Endothelial cell of umbilical vein (primary cell): ENCODE measurements around the gene HP.

Experiments
- CTCF ChIP-seq, 2 donors: IDR thresholded peaks; 1 replicate in 1 of 2; 2 replicates in 1 of 2; pipeline ENCODE4 v1.5.1; 2011; ENCODE audit warnings: low read length in 2 of 2, mild to moderate bottlenecking in 2 of 2, moderate library complexity in 2 of 2, control low read depth in 1 of 2, inconsistent platforms in 1 of 2, low read depth in 1 of 2; ENCODE audit not compliant: insufficient read depth in 1 of 2; ENCODE audit errors: extremely low read depth in 1 of 2
- FOS ChIP-seq: IDR thresholded peaks from 2 replicates; pipeline ENCODE4 v1.6.1; 2011; ENCODE audit warnings: mild to moderate bottlenecking, low read length, moderate library complexity, borderline replicate concordance; ENCODE audit not compliant: insufficient read depth
- GATA2 ChIP-seq: IDR thresholded peaks from 2 replicates; pipeline ENCODE4 v1.7.0; 2011; ENCODE audit warnings: low read depth, mild to moderate bottlenecking, moderate library complexity, mixed read lengths, low read length; ENCODE audit not compliant: insufficient read length, insufficient read depth
- JUN ChIP-seq: IDR thresholded peaks from 2 replicates; pipeline ENCODE4 v1.6.1; 2011; ENCODE audit warnings: borderline replicate concordance, low read depth; ENCODE audit not compliant: insufficient read length, insufficient read depth
- MAX ChIP-seq: IDR thresholded peaks from 2 replicates; pipeline ENCODE4 v1.6.1; 2011; ENCODE audit not compliant: insufficient read depth, insufficient read length
- MYC ChIP-seq: IDR thresholded peaks from one replicate; pipeline ENCODE4 v1.6.1; 2011; ENCODE audit warnings: mild to moderate bottlenecking, low read depth, low read length
- POLR2A ChIP-seq: IDR thresholded peaks from 2 replicates; pipeline ENCODE4 v1.6.1; 2012; ENCODE audit warnings: low read depth, mild to moderate bottlenecking, control low read depth, low read length
- POLR2AphosphoS5 ChIP-seq: IDR thresholded peaks from 2 replicates; pipeline ENCODE4 v1.6.1; 2012; ENCODE audit warnings: low read depth, mild to moderate bottlenecking, control low read depth, low read length, moderate library complexity; ENCODE audit not compliant: insufficient read depth

GRCh38 chr16:72049110-72049509 is 5.2 kb upstream of the HP start:
- TF ChIP-seq CTCF (IDR thresholded peaks at IDR 0.05; ENCODE audit: extremely low read depth in 1 of 2, insufficient read depth in 1 of 2, low read depth in 1 of 2, low read length in 2 of 2) (no peak), FOS (no peak), POLR2AphosphoS5 (no peak), POLR2A (no peak), MAX (no peak), MYC (no peak), GATA2 (no peak), JUN (no peak)
